Hematopoietic multipotent progenitor cell treated with erythropoietin and hydrocortisone succinate and interleukin-3 and kit ligand, for 15 days (in vitro differentiated cells): ENCODE results near the gene ITGA7.

Source experiments
- DNase-seq: peaks from one replicate; pipeline ENCODE4 v3.0.0-alpha.2; 2015; ENCODE audit warnings: low spot score

ITGA7 gene

GRCh38 chr12:55717011-55718007 is 9.6 kb upstream of the ITGA7 start:
- DNase-seq: no peak

- no peak for DNase-seq
These were observed 8.9 kb upstream of the ITGA7 start for GRCh38 chr12:55716582-55716957.

- peak; percentile 93 for DNase-seq
These were observed 8.3 kb upstream of the ITGA7 start, which contains the start of gene BLOC1S1 for GRCh38 chr12:55715833-55716581. BLOC1S1 (plus strand) TSS chr12:55716046; CDS start chr12:55716052, 6 bp downstream.

- no peak for DNase-seq
These were observed 7.6 kb upstream of the ITGA7 start for GRCh38 chr12:55715169-55715764.

GRCh38 chr12:55713721-55714120 is 6.0 kb upstream of the ITGA7 start:
- no peak for DNase-seq

DNA sequence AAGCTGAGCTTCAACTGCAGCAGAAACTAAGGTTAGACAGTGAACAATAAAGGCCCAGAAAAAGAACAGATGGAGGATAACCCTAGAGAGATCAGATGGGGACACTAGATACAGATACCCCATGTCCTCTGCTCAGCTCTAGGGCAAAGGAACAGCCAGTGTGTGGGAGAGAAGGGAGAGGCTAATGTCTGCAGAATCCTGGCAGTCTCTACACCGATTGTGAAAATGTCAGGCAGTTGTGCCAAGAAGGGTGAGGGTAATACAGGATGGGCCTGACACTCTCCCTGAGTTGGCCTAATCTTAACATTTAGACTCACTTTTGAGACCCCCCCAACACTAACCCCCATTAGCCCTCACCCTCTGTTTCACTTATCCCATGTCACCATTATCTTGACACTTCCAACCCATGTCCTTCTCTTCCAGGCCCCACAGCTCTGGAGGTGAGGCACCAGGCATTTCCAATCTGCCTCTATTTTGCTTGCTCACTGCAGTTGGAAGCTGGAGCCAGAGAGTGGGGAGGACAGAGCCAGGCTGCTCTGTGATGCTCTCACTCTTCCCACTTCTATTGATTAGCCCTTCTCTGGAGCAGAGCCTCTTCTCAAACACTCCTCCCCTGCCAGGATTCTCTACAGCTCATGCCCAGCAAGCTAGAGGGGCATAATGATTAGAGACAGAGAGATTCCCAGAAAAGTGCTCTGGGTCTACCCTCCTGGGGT is 5.2 kb upstream of the ITGA7 start:
- DNase-seq: no peak

- no peak for DNase-seq
These were observed 4.3 kb upstream of the ITGA7 start for GRCh38 chr12:55711786-55712553.

DNA sequence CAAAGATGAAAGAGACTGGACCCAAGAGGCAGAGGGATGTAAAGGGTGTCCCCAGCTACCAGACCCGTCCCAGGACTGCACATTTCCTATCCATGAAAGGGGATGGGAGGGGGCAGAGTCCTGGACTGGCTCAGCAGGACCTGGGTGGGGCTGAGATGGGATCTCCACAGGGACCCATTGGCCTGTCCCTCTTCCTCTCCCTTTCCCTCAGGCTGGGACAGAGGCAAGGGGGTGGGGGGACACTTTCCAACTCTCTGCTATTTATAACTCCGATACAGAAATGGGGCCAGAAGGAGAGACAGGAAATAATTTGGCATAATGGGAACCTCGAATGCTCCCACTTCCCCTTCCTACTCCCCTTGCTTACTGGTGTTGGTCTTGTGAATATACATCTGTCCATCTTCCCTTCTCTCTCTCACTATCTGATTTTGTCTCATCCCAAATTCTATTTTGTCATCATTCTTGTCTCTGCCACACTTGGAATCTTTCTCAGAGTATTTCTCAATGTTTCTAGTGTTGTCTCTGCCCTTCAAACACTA is 1.1 kb upstream of the ITGA7 start:
- DNase-seq: no peak

DNA sequence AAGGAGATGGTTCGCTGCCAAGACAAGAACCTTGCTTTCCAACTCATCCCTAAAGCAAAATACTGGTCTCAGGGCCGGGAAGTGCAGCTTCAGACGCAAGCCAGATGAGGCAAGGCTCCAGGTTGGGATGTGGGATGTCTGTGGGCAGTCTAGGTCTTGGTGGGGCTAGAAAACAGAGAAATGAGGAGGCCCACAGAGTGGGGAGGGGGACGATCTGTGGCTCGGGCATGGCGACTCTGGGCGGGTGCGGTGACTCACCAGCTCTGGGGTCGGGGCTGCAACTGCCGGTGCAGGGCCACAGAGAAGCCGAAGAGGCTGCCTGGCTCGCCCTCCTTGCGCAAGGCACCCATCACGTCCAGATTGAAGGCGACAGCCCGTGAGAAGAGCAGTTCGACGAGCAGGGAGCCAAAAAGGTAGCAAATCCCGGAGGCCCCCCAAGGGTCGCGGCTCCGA is 459 bp downstream of the ITGA7 start:
- no peak for DNase-seq

DNA sequence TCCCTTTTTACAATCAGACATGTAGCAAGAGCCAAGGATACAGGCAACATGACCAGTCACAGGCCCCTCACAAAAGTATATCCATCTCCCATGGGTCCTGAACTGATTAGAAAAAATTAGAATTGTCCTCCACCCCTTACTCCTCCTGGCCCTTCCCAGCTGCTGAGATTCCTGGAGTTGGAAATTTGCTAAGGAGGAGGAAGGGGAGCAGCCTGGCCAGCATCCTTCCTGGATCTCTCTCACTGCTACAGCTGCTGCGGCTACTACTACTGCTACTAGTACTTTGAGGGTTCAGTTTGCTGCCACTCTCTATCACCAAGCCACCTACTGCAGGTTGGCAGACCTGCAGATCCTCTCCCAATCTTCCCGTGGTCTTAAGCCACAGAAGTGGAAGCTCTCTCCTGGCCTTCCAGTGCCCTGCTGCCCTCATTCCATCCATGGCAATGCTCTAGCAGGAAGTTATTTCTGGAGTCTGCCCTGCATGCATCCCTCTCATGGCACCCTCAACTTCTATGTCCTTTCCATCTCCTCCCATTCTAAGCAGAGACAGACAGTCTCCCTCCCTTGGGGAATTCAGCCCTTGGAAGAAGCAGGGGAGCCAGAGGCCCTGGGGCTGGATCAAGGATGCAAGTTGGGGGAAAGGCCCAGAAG is 1.0 kb downstream of the ITGA7 start:
- DNase-seq: no peak

DNA sequence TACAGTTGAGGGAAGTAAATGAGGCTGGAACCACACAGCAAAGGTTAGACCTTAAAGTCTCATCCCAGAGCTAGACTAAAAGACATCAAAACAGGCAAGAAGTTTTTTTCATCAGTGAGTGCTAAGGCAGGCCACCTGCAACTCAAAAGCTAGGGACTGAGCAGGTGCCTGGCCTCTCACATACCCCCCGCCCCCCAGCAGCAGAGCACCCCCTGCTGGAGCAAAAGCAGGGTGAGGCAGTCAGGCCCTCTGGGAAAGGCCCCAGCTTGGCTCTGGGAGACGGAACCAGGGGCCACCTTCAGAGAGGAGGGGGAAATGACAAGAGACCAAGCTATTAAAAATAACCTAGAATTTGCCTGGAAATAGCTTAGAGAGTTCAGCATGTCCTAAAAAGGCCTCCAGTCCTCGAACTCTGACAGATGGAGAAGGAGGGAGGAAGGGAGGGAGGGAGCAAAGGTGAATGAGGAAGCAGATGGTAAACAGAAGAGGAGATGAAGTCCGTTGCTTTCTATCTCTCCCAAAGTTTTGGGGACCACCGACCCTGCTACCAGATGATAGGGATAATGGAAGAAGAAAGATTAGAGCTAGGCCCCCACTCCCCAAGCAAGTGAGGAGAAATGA is 1.8 kb downstream of the ITGA7 start:
- DNase-seq: no peak

- no peak for DNase-seq
These were observed 2.6 kb downstream of the ITGA7 start for GRCh38 chr12:55704824-55705718.

DNA sequence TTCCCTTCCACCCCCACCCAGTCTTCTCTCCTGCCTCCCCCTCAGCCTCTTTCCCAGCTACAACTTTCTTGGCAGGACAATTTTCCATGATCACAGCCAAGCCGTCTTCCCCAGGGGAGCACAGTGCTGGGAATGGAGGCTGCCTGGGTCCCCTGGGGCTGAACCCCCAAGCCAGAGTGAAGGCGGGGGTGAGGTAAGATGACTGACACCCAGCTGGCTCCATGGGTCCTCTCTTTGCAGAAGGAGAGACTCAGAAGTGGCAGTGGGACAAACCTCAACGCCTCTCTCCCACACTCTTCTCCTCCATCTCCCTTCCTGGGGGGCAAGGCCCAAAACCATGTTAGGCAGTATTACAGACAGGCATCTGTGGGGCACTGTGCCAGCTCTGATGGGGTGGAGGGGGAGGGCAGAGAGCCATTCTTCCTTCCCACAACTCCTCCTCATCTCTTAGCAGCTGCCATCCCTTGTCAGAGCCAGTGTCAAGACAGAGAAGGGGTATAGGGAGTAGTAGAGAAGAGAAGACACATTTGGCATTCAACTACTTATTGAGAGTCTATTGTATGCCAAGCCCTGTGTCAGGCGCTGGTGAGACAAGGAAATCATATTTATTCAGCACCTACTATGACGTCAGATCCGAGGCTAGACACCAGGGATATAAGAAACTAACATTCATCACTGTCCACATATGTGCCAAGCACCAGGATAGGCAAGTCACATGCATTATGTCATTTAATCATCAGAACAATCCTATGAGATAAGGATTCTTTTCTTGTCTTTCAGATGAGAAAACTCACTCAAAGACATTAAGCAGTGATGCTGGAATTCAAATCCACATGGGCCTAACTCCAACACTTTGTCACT is 3.6 kb downstream of the ITGA7 start:
- DNase-seq: no peak

DNA sequence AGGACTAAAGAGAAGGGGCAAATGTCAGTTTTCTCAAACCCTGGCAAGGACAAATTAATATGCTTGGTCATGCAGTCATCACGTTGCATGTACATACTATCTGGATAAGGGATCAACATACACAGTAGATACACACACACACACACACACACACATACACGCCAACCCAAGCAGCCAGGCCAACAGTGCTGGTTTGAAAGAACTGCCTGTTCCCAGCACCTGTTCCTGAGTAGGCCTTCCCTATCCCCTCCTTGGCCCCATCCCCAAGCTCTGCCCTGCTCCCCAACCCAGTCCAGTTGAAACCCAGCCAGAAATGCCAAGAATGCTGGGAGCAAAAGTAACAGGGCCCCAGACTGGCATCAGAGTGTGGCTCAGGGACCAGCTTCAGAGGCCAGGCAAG is 4.4 kb downstream of the ITGA7 start:
- no peak for DNase-seq

GRCh38 chr12:55702861-55703260 is 4.8 kb downstream of the ITGA7 start:
- no peak for DNase-seq

DNA sequence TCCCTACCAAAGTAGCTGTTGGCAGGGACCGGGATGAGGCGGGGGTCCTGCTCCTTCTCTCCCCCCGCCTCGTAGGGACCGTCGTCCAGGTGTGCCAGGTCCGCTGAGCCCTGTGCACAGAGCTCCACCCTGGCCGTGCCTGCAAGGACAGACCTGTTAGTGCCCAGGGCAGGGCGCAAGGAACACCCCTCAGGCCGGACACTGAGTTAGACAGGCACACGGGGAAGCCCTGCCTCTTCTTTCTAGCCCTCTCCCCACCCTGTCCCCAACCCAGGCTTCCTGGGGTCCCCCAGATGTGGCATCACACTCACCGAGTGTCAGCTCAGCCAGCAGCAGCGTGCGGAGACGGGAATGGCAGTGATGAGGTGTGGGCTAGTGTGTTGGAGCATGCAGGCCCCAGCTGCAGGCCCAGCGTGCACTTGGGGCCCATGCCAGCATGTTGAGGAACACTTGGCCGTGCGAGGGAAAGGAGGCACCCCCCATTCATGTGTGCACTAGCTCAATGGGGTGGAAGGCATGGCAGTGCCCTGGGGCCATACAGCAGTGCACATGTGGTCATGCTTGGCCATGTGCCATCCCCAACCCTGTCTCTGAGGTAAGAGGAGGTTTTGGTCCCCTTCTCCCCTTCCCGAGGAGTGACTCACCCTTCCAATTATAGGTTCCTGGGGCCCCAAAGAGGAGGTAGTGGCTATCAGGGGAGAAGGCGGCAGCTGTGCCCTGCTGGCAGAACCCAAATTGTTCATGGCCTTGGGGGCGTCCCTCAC is 7.3 kb downstream of the ITGA7 start:
- no peak for DNase-seq

- DNase-seq: no peak
These were observed 8.1 kb downstream of the ITGA7 start for GRCh38 chr12:55699471-55700055.
